KMS-11 (cell line): ENCODE data around the gene RAB1A.

Experiments
- H2AFZ ChIP-seq: fragments of 200-600 bp; sonication (generic); 2 replicates; pipeline ENCODE4 v1.6.1; 2016; ENCODE audit warnings: antibody characterized with exemption, mixed run types, low read depth
- H3K27ac ChIP-seq: fragments of 200-600 bp; sonication (generic); 2 replicates; pipeline ENCODE4 v1.6.1; 2016; ENCODE audit warnings: mild to moderate bottlenecking, mixed run types
- H3K27me3 ChIP-seq: fragments of 200-600 bp; sonication (generic); 2 replicates; pipeline ENCODE4 v1.6.1; 2017; ENCODE audit warnings: mild to moderate bottlenecking, low read depth, mixed run types, moderate library complexity; ENCODE audit not compliant: insufficient read depth
- H3K36me3 ChIP-seq: fragments of 200-600 bp; sonication (generic); 2 replicates; pipeline ENCODE4 v1.6.1; 2017; ENCODE audit warnings: mild to moderate bottlenecking, mixed run types; ENCODE audit not compliant: insufficient read depth
- H3K4me1 ChIP-seq: fragments of 200-600 bp; sonication (generic); 2 replicates; pipeline ENCODE4 v1.6.1; 2016; ENCODE audit warnings: mild to moderate bottlenecking, low read depth, mixed run types; ENCODE audit not compliant: poor library complexity, severe bottlenecking
- H3K4me2 ChIP-seq: fragments of 200-600 bp; sonication (generic); 2 replicates; pipeline ENCODE4 v1.7.0; 2016; ENCODE audit warnings: mild to moderate bottlenecking, mixed run types
- H3K4me3 ChIP-seq: fragments of 200-600 bp; sonication (generic); IDR thresholded peaks from 2 replicates; pipeline ENCODE4 v1.6.1; 2017; ENCODE audit warnings: low read depth, low read length, mixed read lengths; ENCODE audit not compliant: insufficient read depth
- H3K79me2 ChIP-seq: fragments of 200-600 bp; sonication (generic); 2 replicates; pipeline ENCODE4 v1.6.1; 2016; ENCODE audit warnings: low read depth, mixed run types; ENCODE audit not compliant: insufficient read depth
- H3K9ac ChIP-seq: fragments of 200-600 bp; sonication (generic); 2 replicates; pipeline ENCODE4 v1.6.1; 2016; ENCODE audit warnings: mild to moderate bottlenecking, mixed run types
- H4K20me1 ChIP-seq: fragments of 200-600 bp; sonication (generic); 2 replicates; pipeline ENCODE4 v1.6.1; 2016; ENCODE audit warnings: mild to moderate bottlenecking, mixed run types; ENCODE audit not compliant: insufficient read depth
- TF ChIP-seq, protein P1 (sequence below): fragments of 200-600 bp; sonication (generic); conservative IDR thresholded peaks from 2 replicates; pipeline ENCODE4 v1.6.1; 2017; ENCODE audit warnings: low read depth, mild to moderate bottlenecking, antibody characterized with exemption, low read length, moderate library complexity, mixed read lengths

RAB1A gene

DNA sequence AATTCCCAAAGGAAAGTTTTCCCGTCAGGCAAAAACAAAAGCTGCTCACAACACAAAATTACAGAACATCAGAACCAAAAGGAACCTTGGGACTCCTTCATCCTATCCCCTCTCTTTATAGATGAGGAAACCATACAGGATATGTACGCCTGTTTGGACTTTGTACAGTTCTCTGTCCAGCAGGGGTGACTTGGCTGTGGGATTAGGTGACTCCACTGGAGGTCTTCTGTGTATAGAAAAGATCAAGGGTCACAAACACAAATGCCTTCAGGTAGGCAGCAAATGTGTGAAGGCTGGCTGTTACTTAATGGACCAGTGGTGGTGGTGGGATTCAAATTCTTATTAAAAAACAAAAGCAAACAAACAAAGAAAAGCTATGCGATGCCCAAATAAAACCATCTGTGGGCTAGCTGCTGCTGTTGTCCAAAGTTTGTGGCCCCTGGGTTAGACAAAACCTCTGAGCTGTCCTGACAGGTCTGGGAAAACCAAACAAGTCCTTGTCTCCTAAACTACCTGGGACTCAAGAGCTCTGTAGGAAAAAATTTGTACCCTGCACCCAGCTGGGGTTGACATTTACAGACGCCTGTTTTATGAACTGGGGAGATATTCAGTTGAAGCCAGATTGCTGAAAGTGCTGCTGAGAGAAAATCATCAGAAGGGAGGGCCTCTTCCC is 75.0 kb downstream of the RAB1A start:
- Histone ChIP-seq H3K4me2 (peak overlapping the region; percentile 46; the same call in 1 of the 2 replicates), H3K27ac (no peak overlapping the region; the same call in 1 of the 2 replicates), H3K79me2 (peaks cover 19% of the 10 kb centered on the region; the same call in 1 of the 2 replicates), H3K9ac (no peak overlapping the region), H4K20me1 (no peaks in the 10 kb centered on the region), H2AFZ (no peak overlapping the region), H3K36me3 (no peaks in the 10 kb centered on the region), H3K4me1 (peaks cover 77% of the 10 kb centered on the region), H3K4me3 (no peak overlapping the region), H3K27me3 (no peaks in the 10 kb centered on the region)
- TF ChIP-seq, protein P1, sequence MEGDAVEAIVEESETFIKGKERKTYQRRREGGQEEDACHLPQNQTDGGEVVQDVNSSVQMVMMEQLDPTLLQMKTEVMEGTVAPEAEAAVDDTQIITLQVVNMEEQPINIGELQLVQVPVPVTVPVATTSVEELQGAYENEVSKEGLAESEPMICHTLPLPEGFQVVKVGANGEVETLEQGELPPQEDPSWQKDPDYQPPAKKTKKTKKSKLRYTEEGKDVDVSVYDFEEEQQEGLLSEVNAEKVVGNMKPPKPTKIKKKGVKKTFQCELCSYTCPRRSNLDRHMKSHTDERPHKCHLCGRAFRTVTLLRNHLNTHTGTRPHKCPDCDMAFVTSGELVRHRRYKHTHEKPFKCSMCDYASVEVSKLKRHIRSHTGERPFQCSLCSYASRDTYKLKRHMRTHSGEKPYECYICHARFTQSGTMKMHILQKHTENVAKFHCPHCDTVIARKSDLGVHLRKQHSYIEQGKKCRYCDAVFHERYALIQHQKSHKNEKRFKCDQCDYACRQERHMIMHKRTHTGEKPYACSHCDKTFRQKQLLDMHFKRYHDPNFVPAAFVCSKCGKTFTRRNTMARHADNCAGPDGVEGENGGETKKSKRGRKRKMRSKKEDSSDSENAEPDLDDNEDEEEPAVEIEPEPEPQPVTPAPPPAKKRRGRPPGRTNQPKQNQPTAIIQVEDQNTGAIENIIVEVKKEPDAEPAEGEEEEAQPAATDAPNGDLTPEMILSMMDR, result no peak

- H2AFZ ChIP-seq, result no peak overlapping the region
- H3K9ac ChIP-seq, result no peak overlapping the region
- TF ChIP-seq, protein P1, result no peak
- no peaks in the 10 kb centered on the region for H3K36me3 ChIP-seq
- H3K4me1 ChIP-seq, result peaks cover 72% of the 10 kb centered on the region
- no peak overlapping the region for H3K4me3 ChIP-seq
- no peaks in the 10 kb centered on the region for H3K27me3 ChIP-seq
- peak overlapping the region; percentile 65 for H3K4me2 ChIP-seq
- H3K27ac ChIP-seq, result peak overlapping the region; percentile 33; the same call in 1 of the 2 replicates
- H3K79me2 ChIP-seq, result peaks cover 8% of the 10 kb centered on the region; the same call in 1 of the 2 replicates
- no peaks in the 10 kb centered on the region for H4K20me1 ChIP-seq
Measured at GRCh38 chr2:65053199-65053598, 76.7 kb downstream of the RAB1A start.

DNA sequence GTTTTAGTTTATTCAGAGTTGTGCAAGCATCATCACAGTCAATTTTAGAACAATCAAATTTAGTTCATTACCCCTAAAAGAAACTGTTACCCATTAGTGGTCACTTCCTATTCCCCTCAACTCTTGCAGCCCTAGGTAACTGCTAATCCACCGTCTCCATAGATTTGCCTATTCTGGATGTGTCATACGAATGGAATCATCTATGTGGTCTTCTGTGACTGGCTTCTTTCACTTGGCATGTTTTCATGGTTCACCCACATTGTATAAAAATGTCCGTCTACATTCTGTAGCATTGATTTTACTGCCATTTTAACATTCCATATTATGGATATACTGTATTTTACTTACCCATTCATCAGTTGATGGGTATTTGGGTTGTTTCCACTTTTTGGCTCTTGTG is 79.0 kb downstream of the RAB1A start:
- Histone ChIP-seq H4K20me1 (no peaks in the 10 kb centered on the region), H3K27me3 (no peaks in the 10 kb centered on the region), H3K4me1 (peaks cover 59% of the 10 kb centered on the region), H3K36me3 (no peaks in the 10 kb centered on the region), H3K4me2 (no peak overlapping the region), H3K4me3 (no peak overlapping the region), H3K27ac (no peak overlapping the region), H3K79me2 (no peaks in the 10 kb centered on the region), H2AFZ (no peak overlapping the region), H3K9ac (no peak overlapping the region)
- TF ChIP-seq, protein P1, result no peak

- Histone ChIP-seq H3K36me3 (no peaks in the 10 kb centered on the region), H3K4me1 (peaks cover 45% of the 10 kb centered on the region), H2AFZ (no peak overlapping the region), H3K4me2 (0 out of 2 replicates have a peak overlapping the region, but pooled peaks have one; percentile 0), H3K4me3 (no peak overlapping the region), H3K27me3 (no peaks in the 10 kb centered on the region), H3K79me2 (no peaks in the 10 kb centered on the region), H3K9ac (no peak overlapping the region), H4K20me1 (no peaks in the 10 kb centered on the region), H3K27ac (no peak overlapping the region)
- TF ChIP-seq, protein P1, result no peak
Measured at GRCh38 chr2:65049010-65049639, 80.8 kb downstream of the RAB1A start.
